Measurements from ENCODE around the gene SNRPB2. TPM values are rescaled to one million over a fixed set of nuclear protein-coding genes. Genes with fewer than 3 reads are reported as not detected.

The SNRPB2 gene
- total RNA-seq, 2 donors from 2014 or later: 75.9 to 89.2 TPM

DNA sequence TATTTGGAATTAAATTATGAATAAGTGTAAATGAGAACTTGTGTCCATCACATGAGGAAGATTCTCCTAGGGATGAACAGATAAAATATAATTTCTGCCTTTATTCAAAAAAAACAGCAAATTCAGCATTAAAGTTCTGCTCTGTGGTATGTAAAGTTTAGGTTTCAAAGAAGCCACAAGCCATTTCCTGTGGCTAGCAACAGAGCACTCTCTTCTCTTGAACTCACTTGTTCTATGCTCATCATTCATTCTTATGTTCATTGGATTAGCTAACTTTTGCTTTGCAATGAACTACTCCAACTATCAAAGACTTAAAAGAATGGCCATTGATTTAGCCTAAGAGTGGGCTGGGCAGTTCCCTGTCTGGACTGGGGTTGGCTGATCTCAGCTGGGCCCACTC is 20.8 kb upstream of the SNRPB2 start:
- DNase-seq: no peak
- no peaks in the 10 kb centered on the region for H3K27me3 ChIP-seq (ENCODE audit: control insufficient read depth, insufficient read depth, low read length, poor library complexity, severe bottlenecking)
- Mint-ChIP-seq H3K4me1 (no peaks in the 10 kb centered on the region), H3K9me3 (peaks cover 30% of the 10 kb centered on the region), H3K4me3 (no peak overlapping the region), H3K27ac (no peak overlapping the region), H3K36me3 (ENCODE audit: low read depth) (peaks cover 3% of the 10 kb centered on the region), H3K27me3 (ENCODE audit: insufficient read depth) (peaks cover 6% of the 10 kb centered on the region)
- no peak overlapping the region for H3K4me3 ChIP-seq (ENCODE audit: low read length)
- no peak overlapping the region for H3K9ac ChIP-seq (ENCODE audit: extremely low read depth, low read length, poor library complexity, severe bottlenecking)
- TF ChIP-seq, protein P1, sequence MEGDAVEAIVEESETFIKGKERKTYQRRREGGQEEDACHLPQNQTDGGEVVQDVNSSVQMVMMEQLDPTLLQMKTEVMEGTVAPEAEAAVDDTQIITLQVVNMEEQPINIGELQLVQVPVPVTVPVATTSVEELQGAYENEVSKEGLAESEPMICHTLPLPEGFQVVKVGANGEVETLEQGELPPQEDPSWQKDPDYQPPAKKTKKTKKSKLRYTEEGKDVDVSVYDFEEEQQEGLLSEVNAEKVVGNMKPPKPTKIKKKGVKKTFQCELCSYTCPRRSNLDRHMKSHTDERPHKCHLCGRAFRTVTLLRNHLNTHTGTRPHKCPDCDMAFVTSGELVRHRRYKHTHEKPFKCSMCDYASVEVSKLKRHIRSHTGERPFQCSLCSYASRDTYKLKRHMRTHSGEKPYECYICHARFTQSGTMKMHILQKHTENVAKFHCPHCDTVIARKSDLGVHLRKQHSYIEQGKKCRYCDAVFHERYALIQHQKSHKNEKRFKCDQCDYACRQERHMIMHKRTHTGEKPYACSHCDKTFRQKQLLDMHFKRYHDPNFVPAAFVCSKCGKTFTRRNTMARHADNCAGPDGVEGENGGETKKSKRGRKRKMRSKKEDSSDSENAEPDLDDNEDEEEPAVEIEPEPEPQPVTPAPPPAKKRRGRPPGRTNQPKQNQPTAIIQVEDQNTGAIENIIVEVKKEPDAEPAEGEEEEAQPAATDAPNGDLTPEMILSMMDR (conservative IDR thresholded peaks at IDR 0.05): no peak
- peaks cover 12% of the 10 kb centered on the region for H3K9me3 ChIP-seq (ENCODE audit: control insufficient read depth, low read length)
- no peak overlapping the region for H3K27ac ChIP-seq (ENCODE audit: low read depth, low read length)
- no peaks in the 10 kb centered on the region for H3K4me1 ChIP-seq (ENCODE audit: control insufficient read depth, insufficient read depth, low read length)
- no peaks in the 10 kb centered on the region for H3K36me3 ChIP-seq (ENCODE audit: control insufficient read depth, insufficient read depth, low read length)

DNA sequence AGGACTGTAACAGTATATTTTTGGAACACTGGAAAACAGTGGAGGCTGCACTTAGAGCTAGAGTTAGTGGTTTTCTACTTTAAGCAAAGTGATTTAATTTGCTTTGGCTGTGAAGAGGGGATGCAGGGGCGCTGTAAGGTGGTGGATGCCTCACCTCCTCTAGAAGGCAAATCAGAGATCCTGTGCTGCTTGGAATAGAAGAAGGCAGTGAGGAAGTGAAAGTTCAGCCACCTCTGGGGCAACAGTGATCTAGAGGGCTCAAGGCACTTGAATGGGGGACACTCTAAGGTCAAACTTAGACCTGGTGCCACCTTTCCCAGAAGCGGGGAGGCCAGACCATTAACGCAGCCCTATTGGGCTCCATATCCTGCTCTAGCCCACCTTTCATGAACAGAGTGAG is 19.0 kb upstream of the SNRPB2 start:
- Histone ChIP-seq H3K9me3 (ENCODE audit: control insufficient read depth, low read length) (peaks cover 6% of the 10 kb centered on the region), H3K27me3 (ENCODE audit: control insufficient read depth, insufficient read depth, low read length, poor library complexity, severe bottlenecking) (no peaks in the 10 kb centered on the region), H3K27ac (ENCODE audit: low read depth, low read length) (no peak overlapping the region), H3K4me1 (ENCODE audit: control insufficient read depth, insufficient read depth, low read length) (no peaks in the 10 kb centered on the region), H3K9ac (ENCODE audit: extremely low read depth, low read length, poor library complexity, severe bottlenecking) (no peak overlapping the region), H3K36me3 (ENCODE audit: control insufficient read depth, insufficient read depth, low read length) (no peaks in the 10 kb centered on the region), H3K4me3 (ENCODE audit: low read length) (no peak overlapping the region)
- Mint-ChIP-seq H3K4me1 (no peaks in the 10 kb centered on the region), H3K27me3 (ENCODE audit: insufficient read depth) (peaks cover 2% of the 10 kb centered on the region), H3K4me3 (no peak overlapping the region), H3K9me3 (peaks cover 17% of the 10 kb centered on the region), H3K36me3 (ENCODE audit: low read depth) (no peaks in the 10 kb centered on the region), H3K27ac (no peak overlapping the region)
- DNase-seq: no peak
- TF ChIP-seq, protein P1 (conservative IDR thresholded peaks at IDR 0.05): no peak
- 75 to 88% methylated on average over 1 to 3 of the region's 3 CpGs for WGBS, 2 experiments (ENCODE audit: insufficient coverage in 1 of 2, insufficient read length in 1 of 2)

DNA sequence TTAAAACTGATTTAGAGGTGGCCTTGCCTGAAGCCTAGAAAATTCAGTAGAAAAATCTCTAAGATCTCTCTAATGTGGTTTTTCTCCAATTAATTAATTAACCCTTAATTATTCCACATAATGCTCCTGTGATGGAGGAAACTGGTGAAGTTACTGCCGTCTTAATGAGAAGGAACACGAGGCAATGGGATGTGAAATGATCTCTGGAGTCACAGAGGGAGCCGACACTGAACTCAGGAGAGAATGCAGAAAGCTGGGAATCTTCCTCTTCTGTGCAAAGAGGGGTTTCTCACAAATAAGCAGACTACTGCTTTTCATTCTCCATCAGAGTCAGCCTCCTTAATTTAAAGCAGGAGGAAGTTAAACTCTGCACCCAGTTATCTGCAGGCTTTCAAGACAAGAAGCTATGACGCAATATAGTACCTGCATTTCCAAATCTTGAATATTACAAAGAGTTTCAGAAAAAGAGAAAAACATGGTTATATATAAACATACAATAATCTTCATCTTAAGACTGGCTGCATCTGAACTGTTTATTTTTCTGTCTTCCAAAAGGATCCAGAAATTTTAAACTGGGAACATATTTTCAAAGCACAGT is 18.1 kb upstream of the SNRPB2 start:
- H3K4me3 Mint-ChIP-seq: no peak overlapping the region
- DNase-seq: no peak
- peaks cover 8% of the 10 kb centered on the region for H3K9me3 Mint-ChIP-seq
- Histone ChIP-seq H3K9ac (ENCODE audit: extremely low read depth, low read length, poor library complexity, severe bottlenecking) (no peak overlapping the region), H3K36me3 (ENCODE audit: control insufficient read depth, insufficient read depth, low read length) (no peaks in the 10 kb centered on the region), H3K9me3 (ENCODE audit: control insufficient read depth, low read length) (no peaks in the 10 kb centered on the region), H3K27me3 (ENCODE audit: control insufficient read depth, insufficient read depth, low read length, poor library complexity, severe bottlenecking) (no peaks in the 10 kb centered on the region), H3K4me3 (ENCODE audit: low read length) (no peak overlapping the region), H3K4me1 (ENCODE audit: control insufficient read depth, insufficient read depth, low read length) (no peaks in the 10 kb centered on the region), H3K27ac (ENCODE audit: low read depth, low read length) (no peak overlapping the region)
- H3K36me3 Mint-ChIP-seq (ENCODE audit: low read depth): no peaks in the 10 kb centered on the region
- whole genome bisulfite sequencing, 2 experiments (ENCODE audit: insufficient coverage in 1 of 2, insufficient read length in 1 of 2): 83 to 94% methylated on average over 4 of the region's 4 CpGs
- no peaks in the 10 kb centered on the region for H3K4me1 Mint-ChIP-seq
- H3K27me3 Mint-ChIP-seq (ENCODE audit: insufficient read depth): peaks cover 2% of the 10 kb centered on the region
- TF ChIP-seq, protein P1 (conservative IDR thresholded peaks at IDR 0.05): no peak
- no peak overlapping the region for H3K27ac Mint-ChIP-seq

All from endodermal cell (in vitro differentiated cells).